NB4 (cell line): ENCODE measurements around the gene AFG1L.

Source experiments
- MYC ChIP-seq: IDR thresholded peaks from 2 replicates; pipeline ENCODE4 v1.6.1; 2011; ENCODE audit warnings: low read depth, low read length
- POLR2A ChIP-seq: IDR thresholded peaks from 2 replicates; pipeline ENCODE4 v1.6.1; 2011; ENCODE audit warnings: mild to moderate bottlenecking; ENCODE audit not compliant: insufficient read length; ENCODE audit errors: extremely low read depth
- TF ChIP-seq, protein P1 (sequence below): IDR thresholded peaks from one replicate; pipeline ENCODE4 v1.5.1; 2012; ENCODE audit warnings: low read depth, low read length
- TF ChIP-seq, protein P2 (sequence below): IDR thresholded peaks from 2 replicates; pipeline ENCODE4 v1.6.1; 2011; ENCODE audit warnings: low read depth, low read length

- TF ChIP-seq POLR2A (no peak), MYC (no peak)
- TF ChIP-seq, protein P1, sequence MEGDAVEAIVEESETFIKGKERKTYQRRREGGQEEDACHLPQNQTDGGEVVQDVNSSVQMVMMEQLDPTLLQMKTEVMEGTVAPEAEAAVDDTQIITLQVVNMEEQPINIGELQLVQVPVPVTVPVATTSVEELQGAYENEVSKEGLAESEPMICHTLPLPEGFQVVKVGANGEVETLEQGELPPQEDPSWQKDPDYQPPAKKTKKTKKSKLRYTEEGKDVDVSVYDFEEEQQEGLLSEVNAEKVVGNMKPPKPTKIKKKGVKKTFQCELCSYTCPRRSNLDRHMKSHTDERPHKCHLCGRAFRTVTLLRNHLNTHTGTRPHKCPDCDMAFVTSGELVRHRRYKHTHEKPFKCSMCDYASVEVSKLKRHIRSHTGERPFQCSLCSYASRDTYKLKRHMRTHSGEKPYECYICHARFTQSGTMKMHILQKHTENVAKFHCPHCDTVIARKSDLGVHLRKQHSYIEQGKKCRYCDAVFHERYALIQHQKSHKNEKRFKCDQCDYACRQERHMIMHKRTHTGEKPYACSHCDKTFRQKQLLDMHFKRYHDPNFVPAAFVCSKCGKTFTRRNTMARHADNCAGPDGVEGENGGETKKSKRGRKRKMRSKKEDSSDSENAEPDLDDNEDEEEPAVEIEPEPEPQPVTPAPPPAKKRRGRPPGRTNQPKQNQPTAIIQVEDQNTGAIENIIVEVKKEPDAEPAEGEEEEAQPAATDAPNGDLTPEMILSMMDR: no peak
- TF ChIP-seq, protein P2, sequence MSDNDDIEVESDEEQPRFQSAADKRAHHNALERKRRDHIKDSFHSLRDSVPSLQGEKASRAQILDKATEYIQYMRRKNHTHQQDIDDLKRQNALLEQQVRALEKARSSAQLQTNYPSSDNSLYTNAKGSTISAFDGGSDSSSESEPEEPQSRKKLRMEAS: no peak
These were observed 129.3 kb downstream of the AFG1L start for GRCh38 chr6:108423982-108424705.
